Keratinocyte (primary cell): ENCODE data around the gene COPS3. TPM values are rescaled to one million over a fixed set of nuclear protein-coding genes. Genes with fewer than 3 reads are reported as not detected.

ENCODE experiments used
- DNase-seq: peaks from one replicate; pipeline ENCODE4 v3.0.0-alpha.2; 2011; ENCODE audit warnings: low read depth, missing footprints, low spot score
- FAIRE-seq: peaks from 2 replicates; lab custom pipeline; 2011; peaks lifted over from hg19 to GRCh38; lab: Jason Lieb, UNC
- H2AFZ ChIP-seq: 2 replicates; pipeline ENCODE4 v1.6.0; 2012; ENCODE audit warnings: low read length, control low read depth, inconsistent platforms; ENCODE audit not compliant: control insufficient read depth
- H3K27ac ChIP-seq: 2 replicates; pipeline ENCODE4 v1.5.1; 2011; ENCODE audit warnings: low read length; ENCODE audit not compliant: control insufficient read depth, insufficient read depth
- H3K27me3 ChIP-seq: 3 replicates; pipeline ENCODE4 v1.6.0; 2011; ENCODE audit warnings: low read length; ENCODE audit not compliant: control insufficient read depth, insufficient read depth; ENCODE audit errors: extremely low read depth
- H3K36me3 ChIP-seq, 2 experiments: 2 replicates in 1 of 2; 3 replicates in 1 of 2; pipeline ENCODE4 v1.5.1; 2011; ENCODE audit warnings: low read length in 2 of 2, mild to moderate bottlenecking in 1 of 2; ENCODE audit not compliant: control insufficient read depth in 2 of 2, insufficient read depth in 2 of 2; ENCODE audit errors: extremely low read depth in 1 of 2
- H3K4me1 ChIP-seq: 3 replicates; pipeline ENCODE4 v1.5.1; 2011; ENCODE audit warnings: low read length; ENCODE audit not compliant: control insufficient read depth, insufficient read depth; ENCODE audit errors: extremely low read depth
- H3K4me2 ChIP-seq: 3 replicates; pipeline ENCODE4 v1.6.0; 2011; ENCODE audit warnings: low read depth, low read length; ENCODE audit not compliant: control insufficient read depth, insufficient read depth; ENCODE audit errors: extremely low read depth
- H3K4me3 ChIP-seq, 3 experiments: fragments of 200-600 bp in 1 of 3; sonication (generic) in 1 of 3; 2 replicates in 2 of 3; 3 replicates in 1 of 3; pipeline ENCODE4 v1.5.1; 2011 to 2016; ENCODE audit warnings: low read length in 3 of 3, mild to moderate bottlenecking in 3 of 3, control low read depth in 2 of 3, inconsistent platforms in 1 of 3, low read depth in 1 of 3, mixed read lengths in 1 of 3, mixed run types in 1 of 3, moderate library complexity in 1 of 3; ENCODE audit not compliant: control insufficient read depth in 2 of 3, insufficient read depth in 2 of 3; ENCODE audit errors: extremely low read depth in 1 of 3
- H3K79me2 ChIP-seq: 2 replicates; pipeline ENCODE4 v1.6.0; 2012; ENCODE audit warnings: low read length; ENCODE audit not compliant: control insufficient read depth, insufficient read depth
- H3K9ac ChIP-seq: 3 replicates; pipeline ENCODE4 v1.6.0; 2011; ENCODE audit warnings: low read length; ENCODE audit not compliant: control insufficient read depth, insufficient read depth; ENCODE audit errors: extremely low read depth
- H3K9me1 ChIP-seq: 3 replicates; pipeline ENCODE4 v1.6.0; 2011; ENCODE audit warnings: low read length; ENCODE audit not compliant: control insufficient read depth, insufficient read depth; ENCODE audit errors: extremely low read depth
- H3K9me3 ChIP-seq: 2 replicates; pipeline ENCODE4 v1.5.1; 2012; ENCODE audit warnings: low read depth, low read length; ENCODE audit not compliant: control insufficient read depth
- H4K20me1 ChIP-seq: 3 replicates; pipeline ENCODE4 v1.6.0; 2011; ENCODE audit warnings: low read length; ENCODE audit not compliant: control insufficient read depth, insufficient read depth; ENCODE audit errors: extremely low read depth
- CTCF ChIP-seq, 3 experiments: IDR thresholded peaks in 1 of 3; conservative IDR thresholded peaks in 1 of 3; optimal IDR thresholded peaks in 1 of 3; 2 replicates in 2 of 3; 3 replicates in 1 of 3; pipeline versions ENCODE3 to v1.5.1; 2011; ENCODE audit warnings: low read length in 3 of 3, mild to moderate bottlenecking in 3 of 3, moderate library complexity in 2 of 3, control low read depth in 1 of 3, inconsistent platforms in 1 of 3; ENCODE audit not compliant: insufficient read depth in 2 of 3; ENCODE audit errors: extremely low read depth in 1 of 3
- EZH2 ChIP-seq: IDR thresholded peaks from one replicate; pipeline ENCODE4 v1.6.1; 2012; ENCODE audit warnings: inconsistent platforms, mild to moderate bottlenecking, low read length, moderate library complexity
- dilution Hi-C: fragments of 300-500 bp; cut with MboI; formaldehyde crosslinking; loops from one replicate; pipeline ENCODE4 v1.7.0; 2020; ENCODE audit warnings: low sequenced_read_pairs; ENCODE audit not compliant: extremely low pct_ligation_motif_present
- polyA plus RNA-seq, 5 experiments: library from polyadenylated mRNA; depleted of rRNA in 3 of 5; stranded (reverse) in 3 of 5; stranded (forward) in 1 of 5; unstranded in 1 of 5; fragments of >200 nt; gene quantifications; 1 replicate in 1 of 5; 2 replicates in 3 of 5; 3 replicates in 1 of 5; pipeline versions ENCODE4 v1.2.1 to v1.2.3, GENCODE V29; 2011 to 2012; ENCODE audit warnings: missing spikeins in 2 of 5, low read depth in 1 of 5, low replicate concordance in 1 of 5

The COPS3 gene
- polyA plus RNA-seq, 1 donor (not counting 4 experiments of a cell fraction or from before 2014, with no cell fraction given) = 89.7 TPM

- Histone ChIP-seq H3K4me3 (no peak overlapping the region), H3K27me3 (no peaks in the 10 kb centered on the region), H3K9ac (no peak overlapping the region), H2AFZ (no peak overlapping the region), H3K36me3 (no peaks in the 10 kb centered on the region), H3K9me3 (no peaks in the 10 kb centered on the region), H3K9me1 (no peaks in the 10 kb centered on the region), H3K27ac (no peak overlapping the region), H4K20me1 (no peaks in the 10 kb centered on the region), H3K4me1 (peaks cover 4% of the 10 kb centered on the region), H3K79me2 (no peaks in the 10 kb centered on the region), H3K4me2 (no peak overlapping the region)
- TF ChIP-seq CTCF (optimal IDR thresholded peaks at IDR 0.05 in 1 of 3, IDR thresholded peaks at IDR 0.05 in 1 of 3, conservative IDR thresholded peaks at IDR 0.05 in 1 of 3; ENCODE audit: extremely low read depth in 1 of 3, insufficient read depth in 2 of 3, low read length in 3 of 3) (no peak), EZH2 (no peak)
- dilution Hi-C loops = no loop called here
- FAIRE-seq (no peak), DNase-seq (no peak)
These were observed 16.2 kb upstream of the COPS3 start for GRCh38 chr17:17297217-17297616.

- no peaks in the 10 kb centered on the region for H3K9me3 ChIP-seq
These were observed 14.1 kb upstream of the COPS3 start for GRCh38 chr17:17295141-17295540.

More at GRCh38 chr17:17295141-17295540, 14.1 kb upstream of the COPS3 start:
- Histone ChIP-seq H3K4me3 (no peak overlapping the region), H3K9ac (no peak overlapping the region), H3K9me1 (no peaks in the 10 kb centered on the region), H4K20me1 (no peaks in the 10 kb centered on the region), H2AFZ (no peak overlapping the region), H3K27ac (no peak overlapping the region), H3K27me3 (no peaks in the 10 kb centered on the region), H3K79me2 (no peaks in the 10 kb centered on the region), H3K36me3 (no peaks in the 10 kb centered on the region), H3K4me2 (no peak overlapping the region), H3K4me1 (peaks cover 4% of the 10 kb centered on the region)
- dilution Hi-C loops = no loop called here
- TF ChIP-seq CTCF (optimal IDR thresholded peaks at IDR 0.05 in 1 of 3, IDR thresholded peaks at IDR 0.05 in 1 of 3, conservative IDR thresholded peaks at IDR 0.05 in 1 of 3; ENCODE audit: extremely low read depth in 1 of 3, insufficient read depth in 2 of 3, low read length in 3 of 3) (no peak), EZH2 (no peak)
- FAIRE-seq (no peak), DNase-seq (no peak)
